Bronchial epithelial cell (primary cell): Measurements from ENCODE around the gene STAM. TPM values are rescaled to one million over a fixed set of nuclear protein-coding genes. Genes with fewer than 3 reads are reported as not detected.

ENCODE experiments used
- DNase-seq: peaks from one replicate; pipeline ENCODE4 v3.0.0-alpha.2; 2010; ENCODE audit warnings: low read depth
- FAIRE-seq: peaks from 2 replicates; lab custom pipeline; 2011; peaks lifted over from hg19 to GRCh38; lab: Jason Lieb, UNC
- H3K27me3 ChIP-seq: 2 replicates; pipeline ENCODE4 v1.5.1; 2011; ENCODE audit warnings: low read length; ENCODE audit not compliant: control insufficient read depth, insufficient read depth
- H3K36me3 ChIP-seq: 2 replicates; pipeline ENCODE4 v1.5.1; 2011; ENCODE audit warnings: low read length; ENCODE audit not compliant: control insufficient read depth, insufficient read depth
- H3K4me3 ChIP-seq: 2 replicates; pipeline ENCODE4 v1.5.1; 2011; ENCODE audit warnings: mild to moderate bottlenecking, low read depth, low read length, control low read depth
- CTCF ChIP-seq: IDR thresholded peaks from 2 replicates; pipeline ENCODE4 v1.5.1; 2011; ENCODE audit warnings: mild to moderate bottlenecking, moderate library complexity, low read length, control low read depth, inconsistent platforms; ENCODE audit not compliant: insufficient read depth, severe bottlenecking
- total RNA-seq: library from RNA; depleted of rRNA; stranded (reverse); fragments of >200 nt; gene quantifications from 2 replicates; pipeline ENCODE4 v1.2.1, GENCODE V29; 2014

STAM gene
- total RNA-seq, 1 donor from 2014 or later = 21.9 TPM

- Histone ChIP-seq H3K27me3 (no peaks in the 10 kb centered on the region), H3K36me3 (no peaks in the 10 kb centered on the region), H3K4me3 (no peak overlapping the region)
- FAIRE-seq = no peak
- TF ChIP-seq CTCF = peak; percentile 74
- peak; percentile 32 for DNase-seq
Measured at GRCh38 chr10:17742918-17743317, 99.0 kb downstream of the STAM start.

- Histone ChIP-seq H3K4me3 (no peak overlapping the region), H3K36me3 (no peaks in the 10 kb centered on the region), H3K27me3 (no peaks in the 10 kb centered on the region)
- FAIRE-seq (no peak), DNase-seq (no peak)
- no peak for TF ChIP-seq CTCF
Measured at GRCh38 chr10:17743437-17743836, 99.5 kb downstream of the STAM start.

DNA sequence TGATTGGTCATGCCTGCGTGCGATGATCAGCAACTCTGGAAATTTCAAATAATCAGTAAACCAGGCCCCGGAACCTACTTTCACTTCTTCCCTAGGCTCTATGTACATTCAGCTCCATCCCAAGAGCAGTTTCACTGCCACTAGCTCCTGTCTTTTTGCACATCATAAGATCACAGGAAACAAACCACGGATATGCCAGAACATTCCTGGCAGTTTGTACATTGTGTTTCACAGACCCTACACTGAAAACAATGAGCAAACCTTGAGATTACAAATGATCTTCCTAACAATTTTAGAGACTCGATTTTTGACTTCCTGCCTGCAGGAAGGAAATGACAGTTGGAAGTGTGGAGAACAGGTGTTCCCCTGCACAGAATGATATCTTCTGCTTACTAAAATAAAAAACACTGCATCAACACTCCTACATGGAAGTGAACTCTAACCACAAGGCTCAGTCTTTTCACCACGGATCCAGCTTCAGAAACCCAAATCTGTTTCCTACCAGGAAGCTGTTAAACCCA lies 100.5 kb downstream of the STAM start:
- no peak for TF ChIP-seq CTCF
- H3K36me3 ChIP-seq = no peaks in the 10 kb centered on the region
- no peak overlapping the region for H3K4me3 ChIP-seq
- FAIRE-seq (peak; percentile 83), DNase-seq (no peak)
- H3K27me3 ChIP-seq = no peaks in the 10 kb centered on the region

GRCh38 chr10:17747883-17748550 lies 104.1 kb downstream of the STAM start:
- no peaks in the 10 kb centered on the region for H3K36me3 ChIP-seq
- peak; percentile 9 for DNase-seq

DNA sequence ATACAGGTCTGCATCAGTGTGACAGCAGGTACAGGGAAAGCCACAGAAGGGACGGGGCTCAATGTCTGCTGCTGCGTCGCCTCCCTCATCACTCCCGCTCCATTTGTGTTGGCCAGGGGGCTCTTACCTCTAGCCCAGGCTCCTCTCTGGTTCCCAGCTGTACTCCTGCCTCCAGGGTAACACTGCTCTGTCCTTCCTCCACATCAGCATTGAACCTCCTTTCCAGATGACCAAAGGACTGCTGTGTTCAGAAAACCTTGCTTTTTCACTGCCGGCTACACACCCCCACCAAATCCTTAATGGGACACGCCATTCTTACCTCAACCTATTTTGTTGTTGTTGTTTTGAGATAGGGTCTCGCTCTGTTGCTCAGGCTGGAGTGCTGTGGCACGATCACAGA lies 105.9 kb downstream of the STAM start:
- FAIRE-seq = no peak
- Histone ChIP-seq H3K27me3 (no peaks in the 10 kb centered on the region), H3K36me3 (no peaks in the 10 kb centered on the region), H3K4me3 (no peak overlapping the region)
- DNase-seq = no peak
- TF ChIP-seq CTCF = no peak

More at GRCh38 chr10:17747883-17748550, 104.1 kb downstream of the STAM start:
- no peak overlapping the region for H3K4me3 ChIP-seq
- FAIRE-seq = peak; percentile 93
- no peak for TF ChIP-seq CTCF
- H3K27me3 ChIP-seq = no peaks in the 10 kb centered on the region
